RWPE1 (cell line): ENCODE measurements around the gene KIF6.
"Not testable (repeated sequence)": the region's sequence is repeated elsewhere in the genome, so short reads cannot be mapped to it uniquely, and the experiment has no call there.

Experiments
- CTCF ChIA-PET: fragments of 350-600 bp; sonication (Branson Sonifier 250); formaldehyde crosslinking; extraction: SDS; loops from one replicate; lab custom pipeline; 2021; lab: Yijun Ruan, JAX
- POLR2A ChIA-PET: fragments of 400-600 bp; formaldehyde crosslinking; extraction: SDS; loops from one replicate; lab custom pipeline; 2020; ENCODE audit warnings: antibody characterized with exemption; ENCODE audit not compliant: low non-redundant PET; lab: Yijun Ruan, JAX
- DNase-seq: peaks from one replicate; pipeline ENCODE4 v3.0.0; 2012; ENCODE audit warnings: low spot score
- H3K27ac ChIP-seq: fragments of 450-650 bp; 2 replicates; pipeline ENCODE4 v1.5.1; 2017
- TF ChIP-seq, protein P1 (sequence below): fragments of 450-650 bp; conservative IDR thresholded peaks from 2 replicates; pipeline ENCODE4 v1.5.1; 2017; ENCODE audit warnings: low read depth, mild to moderate bottlenecking

The KIF6 gene

GRCh38 chr6:39294899-39295298 lies 430.3 kb downstream of the KIF6 start:
- DNase-seq = no peak
- no peak overlapping the region for H3K27ac ChIP-seq
- TF ChIP-seq, protein P1, sequence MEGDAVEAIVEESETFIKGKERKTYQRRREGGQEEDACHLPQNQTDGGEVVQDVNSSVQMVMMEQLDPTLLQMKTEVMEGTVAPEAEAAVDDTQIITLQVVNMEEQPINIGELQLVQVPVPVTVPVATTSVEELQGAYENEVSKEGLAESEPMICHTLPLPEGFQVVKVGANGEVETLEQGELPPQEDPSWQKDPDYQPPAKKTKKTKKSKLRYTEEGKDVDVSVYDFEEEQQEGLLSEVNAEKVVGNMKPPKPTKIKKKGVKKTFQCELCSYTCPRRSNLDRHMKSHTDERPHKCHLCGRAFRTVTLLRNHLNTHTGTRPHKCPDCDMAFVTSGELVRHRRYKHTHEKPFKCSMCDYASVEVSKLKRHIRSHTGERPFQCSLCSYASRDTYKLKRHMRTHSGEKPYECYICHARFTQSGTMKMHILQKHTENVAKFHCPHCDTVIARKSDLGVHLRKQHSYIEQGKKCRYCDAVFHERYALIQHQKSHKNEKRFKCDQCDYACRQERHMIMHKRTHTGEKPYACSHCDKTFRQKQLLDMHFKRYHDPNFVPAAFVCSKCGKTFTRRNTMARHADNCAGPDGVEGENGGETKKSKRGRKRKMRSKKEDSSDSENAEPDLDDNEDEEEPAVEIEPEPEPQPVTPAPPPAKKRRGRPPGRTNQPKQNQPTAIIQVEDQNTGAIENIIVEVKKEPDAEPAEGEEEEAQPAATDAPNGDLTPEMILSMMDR = no peak
- ChIA-PET POLR2A (no interaction called here), CTCF (interaction anchor here (0.7 kb wide), 1 partner anchor 426 kb away, joined by 5 read pairs; no protein-coding TSS in a partner anchor)

DNA sequence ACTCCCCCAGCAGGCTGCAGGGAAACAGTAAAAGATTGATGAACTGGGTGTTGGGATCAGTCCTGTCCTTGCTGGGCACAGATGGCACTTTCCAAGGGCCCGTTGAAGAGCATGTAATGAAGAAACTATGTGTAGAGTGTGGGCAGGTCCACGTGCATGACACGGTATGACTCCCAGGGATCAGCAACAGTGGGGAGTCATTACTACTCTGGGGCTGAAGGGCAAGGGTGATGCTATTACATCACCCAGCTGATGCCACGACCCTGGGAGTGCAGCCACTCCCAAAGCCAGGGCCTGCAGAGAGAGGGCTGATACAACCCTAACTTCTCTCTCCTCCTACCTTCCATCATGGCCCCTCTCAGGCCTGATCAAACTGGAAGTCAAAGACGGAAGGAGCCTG lies 431.1 kb downstream of the KIF6 start:
- no peak for DNase-seq
- ChIA-PET CTCF (no interaction called here), POLR2A (no interaction called here)
- H3K27ac ChIP-seq = no peak overlapping the region
- TF ChIP-seq, protein P1 = no peak

- POLR2A ChIA-PET = no interaction called here
- CTCF ChIA-PET = interaction anchor here (0.6 to 1.2 kb wide), 3 partner anchors 40 to 1477 kb away, joined by 3 to 4 read pairs (median 3); no protein-coding TSS in a partner anchor
- TF ChIP-seq, protein P1 = no peak
- no peak overlapping the region for H3K27ac ChIP-seq
- no peak for DNase-seq
These were observed 432.6 kb downstream of the KIF6 start for GRCh38 chr6:39292637-39293036.

GRCh38 chr6:39289490-39289889 lies 435.7 kb downstream of the KIF6 start:
- TF ChIP-seq, protein P1 = no peak
- H3K27ac ChIP-seq = no peak overlapping the region
- CTCF ChIA-PET = no interaction called here
- POLR2A ChIA-PET = no interaction called here
- DNase-seq = no peak

GRCh38 chr6:39287601-39288000 lies 437.6 kb downstream of the KIF6 start:
- H3K27ac ChIP-seq = no peak overlapping the region
- ChIA-PET CTCF (no interaction called here), POLR2A (no interaction called here)
- TF ChIP-seq, protein P1 = no peak
- DNase-seq = no peak

- POLR2A ChIA-PET, H3K27ac ChIP-seq, DNase-seq: not testable (repeated sequence)
- CTCF ChIA-PET = interaction anchor here (1.0 kb wide), 1 partner anchor 120 kb away, joined by 3 read pairs; no protein-coding TSS in a partner anchor
These were observed 438.6 kb downstream of the KIF6 start for GRCh38 chr6:39286596-39286995.

DNA sequence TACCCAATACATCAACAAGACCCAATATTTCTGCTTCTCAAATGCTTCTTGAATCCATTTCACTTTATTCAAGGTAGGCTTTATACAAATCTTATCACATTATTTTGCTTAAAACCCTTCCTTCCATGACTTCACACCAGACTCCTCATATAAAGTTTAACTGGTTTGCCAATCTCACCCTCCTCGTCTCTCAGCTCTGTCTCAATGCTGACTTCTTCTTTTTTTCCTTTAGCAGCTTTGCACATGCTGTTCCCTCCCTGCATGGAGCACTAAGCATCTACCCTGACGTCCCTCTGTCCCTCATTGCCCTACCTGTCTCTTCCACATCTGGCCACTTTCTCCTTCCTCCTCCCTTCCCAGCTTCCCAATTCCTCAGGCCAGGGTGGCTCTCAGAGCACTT lies 442.4 kb downstream of the KIF6 start:
- H3K27ac ChIP-seq = no peak overlapping the region
- no peak for DNase-seq
- ChIA-PET POLR2A (no interaction called here), CTCF (interaction anchor here (0.8 kb wide), 1 partner anchor 117 kb away, joined by 3 read pairs; no protein-coding TSS in a partner anchor)
- TF ChIP-seq, protein P1 = no peak
